GM15510 (cell line): ENCODE measurements around the gene GRID2IP.

Source experiments
- POLR2A ChIP-seq: IDR thresholded peaks from 3 replicates; pipeline ENCODE4 v1.6.1; 2011; ENCODE audit warnings: borderline replicate concordance; ENCODE audit not compliant: insufficient read length; ENCODE audit errors: extremely low read depth

Gene GRID2IP

GRCh38 chr7:6481445-6481844 lies 69.8 kb downstream of the GRID2IP start:
- no peak for TF ChIP-seq POLR2A

- no peak for TF ChIP-seq POLR2A
Measured at GRCh38 chr7:6480323-6480660, 71.0 kb downstream of the GRID2IP start.

GRCh38 chr7:6479067-6479466 lies 72.2 kb downstream of the GRID2IP start:
- TF ChIP-seq POLR2A: no peak

GRCh38 chr7:6478186-6478585 lies 73.1 kb downstream of the GRID2IP start:
- no peak for TF ChIP-seq POLR2A

GRCh38 chr7:6477318-6477660 lies 74.0 kb downstream of the GRID2IP start:
- no peak for TF ChIP-seq POLR2A

GRCh38 chr7:6476596-6477317 lies 74.5 kb downstream of the GRID2IP start:
- no peak for TF ChIP-seq POLR2A

- no peak for TF ChIP-seq POLR2A
Measured at GRCh38 chr7:6475433-6476186, 75.7 kb downstream of the GRID2IP start.

GRCh38 chr7:6465862-6466261 lies 85.4 kb downstream of the GRID2IP start:
- no peak for TF ChIP-seq POLR2A

- no peak for TF ChIP-seq POLR2A
Measured at GRCh38 chr7:6461946-6462550, 89.2 kb downstream of the GRID2IP start.

- TF ChIP-seq POLR2A: no peak
Measured at GRCh38 chr7:6460990-6461584, 90.2 kb downstream of the GRID2IP start.

GRCh38 chr7:6460303-6460702 lies 91.0 kb downstream of the GRID2IP start:
- no peak for TF ChIP-seq POLR2A

GRCh38 chr7:6453734-6454133 lies 97.5 kb downstream of the GRID2IP start:
- no peak for TF ChIP-seq POLR2A

- TF ChIP-seq POLR2A: no peak
Measured at GRCh38 chr7:6451224-6451705, 100.0 kb downstream of the GRID2IP start.

GRCh38 chr7:6448943-6449543 lies 102.2 kb downstream of the GRID2IP start:
- TF ChIP-seq POLR2A: no peak

- TF ChIP-seq POLR2A: peak; percentile 96
Measured at GRCh38 chr7:6447581-6448199, 103.6 kb downstream of the GRID2IP start, which contains the start of gene DAGLB. TSS of gene DAGLB (minus strand) at chr7:6447954. CDS start at chr7:6447842, 112 bp downstream.
